WTC11 (cell line): Measurements from ENCODE around the gene HAND1. TPM values are rescaled to one million over a fixed set of nuclear protein-coding genes. Genes with fewer than 3 reads are reported as not detected.

Experiments used
- ATAC-seq: fragments of 200-7000 bp; cut with Tn5 transposase; 2 replicates; pipeline ENCODE4 v1.10.0; 2021; ENCODE audit warnings: mild to moderate bottlenecking, moderate library complexity
- CTCF ChIA-PET: fragments of 300-600 bp; sonication (Branson Sonifier 250); formaldehyde crosslinking; loops from one replicate; lab custom pipeline; 2021; ENCODE audit warnings: antibody characterized with exemption; lab: Charles Lee
- POLR2A ChIA-PET: fragments of 350-600 bp; sonication (Branson Sonifier 250); formaldehyde crosslinking; loops from one replicate; lab custom pipeline; 2021; ENCODE audit warnings: antibody characterized with exemption; lab: Charles Lee
- DNase-seq: peaks from one replicate; pipeline ENCODE4 v3.0.0; 2021; ENCODE audit warnings: low spot score
- H3K27ac Mint-ChIP-seq: 2 replicates; pipeline ENCODE4 v1.8.0; 2021; ENCODE audit warnings: mixed read lengths
- H3K27me3 Mint-ChIP-seq: 2 replicates; pipeline ENCODE4 v1.8.0; 2021; ENCODE audit warnings: low read depth, mild to moderate bottlenecking, moderate library complexity, mixed read lengths
- H3K36me3 Mint-ChIP-seq: 2 replicates; pipeline ENCODE4 v1.8.0; 2021; ENCODE audit warnings: mixed read lengths
- H3K4me1 Mint-ChIP-seq: 2 replicates; pipeline ENCODE4 v1.8.0; 2022; ENCODE audit warnings: mixed read lengths
- H3K4me3 Mint-ChIP-seq: 2 replicates; pipeline ENCODE4 v1.8.0; 2021; ENCODE audit warnings: mild to moderate bottlenecking, moderate library complexity, mixed read lengths
- H3K9me3 Mint-ChIP-seq: 2 replicates; pipeline ENCODE4 v1.8.0; 2021; ENCODE audit warnings: mixed read lengths
- ELF4 ChIP-seq: sonication (generic); formaldehyde crosslinking; IDR thresholded peaks from 2 replicates; pipeline ENCODE4 v1.8.1; 2022; ENCODE audit warnings: low read depth, mild to moderate bottlenecking, moderate library complexity, missing genetic modification reagents
- MXD4 ChIP-seq: fragments of 250-450 bp; sonication (Bioruptor Pico); IDR thresholded peaks from 2 replicates; pipeline ENCODE4 v1.8.0; 2021; ENCODE audit warnings: mild to moderate bottlenecking, moderate library complexity, borderline replicate concordance
- PRRX2 ChIP-seq: fragments of 250-450 bp; sonication (Bioruptor Pico); IDR thresholded peaks from 2 replicates; pipeline ENCODE4 v1.8.0; 2021; ENCODE audit warnings: mild to moderate bottlenecking
- ZNF121 ChIP-seq: sonication (generic); formaldehyde crosslinking; IDR thresholded peaks from 2 replicates; pipeline ENCODE4 v1.8.0; 2023; ENCODE audit warnings: missing genetic modification reagents
- ZNF219 ChIP-seq: sonication (generic); formaldehyde crosslinking; IDR thresholded peaks from 2 replicates; pipeline ENCODE4 v1.8.0; 2023; ENCODE audit warnings: missing genetic modification reagents, mild to moderate bottlenecking, borderline replicate concordance
- total RNA-seq: library from RNA; stranded (reverse); gene quantifications from 3 replicates; pipeline ENCODE4 v1.2.3, GENCODE V29; 2021
- TF ChIP-seq, protein P1 (sequence below): sonication (generic); formaldehyde crosslinking; IDR thresholded peaks from 2 replicates; pipeline ENCODE4 v1.8.1; 2022; ENCODE audit warnings: mild to moderate bottlenecking, missing genetic modification reagents, moderate library complexity, borderline replicate concordance
- TF ChIP-seq, protein P2 (sequence below): sonication (generic); formaldehyde crosslinking; IDR thresholded peaks from 2 replicates; pipeline ENCODE4 v1.8.0; 2023; ENCODE audit warnings: mild to moderate bottlenecking, missing genetic modification reagents
- TF ChIP-seq, protein P3 (sequence below): sonication (generic); formaldehyde crosslinking; IDR thresholded peaks from 2 replicates; pipeline ENCODE4 v1.8.1; 2022; ENCODE audit warnings: low read depth, missing genetic modification reagents, borderline replicate concordance
- TF ChIP-seq, protein P4 (sequence below): fragments of 250-450 bp; sonication (Bioruptor Pico); IDR thresholded peaks from 2 replicates; pipeline ENCODE4 v1.9.0; 2021; ENCODE audit warnings: mild to moderate bottlenecking
- TF ChIP-seq, protein P5 (sequence below): sonication (generic); formaldehyde crosslinking; IDR thresholded peaks from 2 replicates; pipeline ENCODE4 v1.8.0; 2022; ENCODE audit warnings: mild to moderate bottlenecking, missing genetic modification reagents
- TF ChIP-seq, protein P6 (sequence below): fragments of 250-450 bp; sonication (Bioruptor Pico); conservative IDR thresholded peaks from 2 replicates; pipeline ENCODE4 v1.9.0; 2021; ENCODE audit warnings: mild to moderate bottlenecking
- TF ChIP-seq, protein P7 (sequence below): sonication (generic); formaldehyde crosslinking; IDR thresholded peaks from 2 replicates; pipeline ENCODE4 v1.8.0; 2023; ENCODE audit warnings: missing genetic modification reagents

The HAND1 gene
- total RNA-seq, 1 experiment from 2014 or later, result not detected

DNA sequence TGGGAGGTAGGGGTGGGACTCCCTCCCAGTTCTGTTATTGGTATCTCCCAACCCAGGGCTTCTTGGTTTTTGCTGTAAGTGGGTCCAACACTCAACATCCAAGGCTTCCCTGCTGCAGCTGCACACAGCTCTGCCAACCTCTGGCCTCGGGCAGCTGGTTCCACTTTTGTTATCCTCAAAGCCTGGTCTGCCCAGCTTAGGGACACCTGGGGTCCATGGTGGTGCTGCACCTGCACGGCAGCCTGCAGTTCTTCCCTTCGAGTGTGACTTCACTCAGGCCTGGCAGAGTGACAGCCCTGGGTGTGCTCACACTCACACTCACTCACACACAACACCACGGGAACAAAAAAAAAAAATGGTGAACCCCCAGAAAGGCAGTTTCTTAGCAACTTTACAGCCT is 47.6 kb downstream of the HAND1 start:
- no peak overlapping the region for H3K27ac Mint-ChIP-seq
- peaks cover 7% of the 10 kb centered on the region; the same call in 1 of the 2 replicates for H3K36me3 Mint-ChIP-seq
- DNase-seq (no peak), ATAC-seq (no peak)
- CTCF ChIA-PET, result no interaction called here
- TF ChIP-seq PRRX2 (CRISPR knock-in tag), result no peak
- no peak for TF ChIP-seq ZNF219 (CRISPR knock-in tag)
- TF ChIP-seq, protein P1, sequence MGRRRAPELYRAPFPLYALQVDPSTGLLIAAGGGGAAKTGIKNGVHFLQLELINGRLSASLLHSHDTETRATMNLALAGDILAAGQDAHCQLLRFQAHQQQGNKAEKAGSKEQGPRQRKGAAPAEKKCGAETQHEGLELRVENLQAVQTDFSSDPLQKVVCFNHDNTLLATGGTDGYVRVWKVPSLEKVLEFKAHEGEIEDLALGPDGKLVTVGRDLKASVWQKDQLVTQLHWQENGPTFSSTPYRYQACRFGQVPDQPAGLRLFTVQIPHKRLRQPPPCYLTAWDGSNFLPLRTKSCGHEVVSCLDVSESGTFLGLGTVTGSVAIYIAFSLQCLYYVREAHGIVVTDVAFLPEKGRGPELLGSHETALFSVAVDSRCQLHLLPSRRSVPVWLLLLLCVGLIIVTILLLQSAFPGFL, result no peak
- H3K4me3 Mint-ChIP-seq, result no peak overlapping the region
- POLR2A ChIA-PET, result interaction anchor here (0.7 kb wide), 1 partner anchor 164 kb away, joined by 3 read pairs; no protein-coding TSS in a partner anchor
- no peaks in the 10 kb centered on the region for H3K27me3 Mint-ChIP-seq
- peaks cover 7% of the 10 kb centered on the region for H3K9me3 Mint-ChIP-seq
- H3K4me1 Mint-ChIP-seq, result no peaks in the 10 kb centered on the region

DNA sequence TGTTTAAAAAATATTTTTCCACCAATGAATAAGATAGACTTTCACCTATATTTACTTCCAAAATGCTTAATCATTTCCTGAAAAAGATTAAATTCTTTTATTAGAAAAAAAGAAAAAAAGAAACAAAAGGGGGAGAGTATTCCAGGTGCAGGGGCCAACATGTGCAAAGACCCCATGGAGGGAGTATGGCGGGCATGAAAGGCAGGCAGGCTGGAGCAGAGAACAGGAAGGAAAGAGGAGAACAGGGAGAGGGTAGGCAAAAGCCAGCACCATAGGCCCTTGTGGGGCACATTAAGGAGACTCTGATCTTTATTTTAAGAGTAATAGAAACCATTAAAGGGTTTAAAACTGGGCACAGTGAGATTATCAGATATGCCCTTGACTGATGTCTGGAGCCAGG is 48.7 kb downstream of the HAND1 start:
- TF ChIP-seq, protein P2, sequence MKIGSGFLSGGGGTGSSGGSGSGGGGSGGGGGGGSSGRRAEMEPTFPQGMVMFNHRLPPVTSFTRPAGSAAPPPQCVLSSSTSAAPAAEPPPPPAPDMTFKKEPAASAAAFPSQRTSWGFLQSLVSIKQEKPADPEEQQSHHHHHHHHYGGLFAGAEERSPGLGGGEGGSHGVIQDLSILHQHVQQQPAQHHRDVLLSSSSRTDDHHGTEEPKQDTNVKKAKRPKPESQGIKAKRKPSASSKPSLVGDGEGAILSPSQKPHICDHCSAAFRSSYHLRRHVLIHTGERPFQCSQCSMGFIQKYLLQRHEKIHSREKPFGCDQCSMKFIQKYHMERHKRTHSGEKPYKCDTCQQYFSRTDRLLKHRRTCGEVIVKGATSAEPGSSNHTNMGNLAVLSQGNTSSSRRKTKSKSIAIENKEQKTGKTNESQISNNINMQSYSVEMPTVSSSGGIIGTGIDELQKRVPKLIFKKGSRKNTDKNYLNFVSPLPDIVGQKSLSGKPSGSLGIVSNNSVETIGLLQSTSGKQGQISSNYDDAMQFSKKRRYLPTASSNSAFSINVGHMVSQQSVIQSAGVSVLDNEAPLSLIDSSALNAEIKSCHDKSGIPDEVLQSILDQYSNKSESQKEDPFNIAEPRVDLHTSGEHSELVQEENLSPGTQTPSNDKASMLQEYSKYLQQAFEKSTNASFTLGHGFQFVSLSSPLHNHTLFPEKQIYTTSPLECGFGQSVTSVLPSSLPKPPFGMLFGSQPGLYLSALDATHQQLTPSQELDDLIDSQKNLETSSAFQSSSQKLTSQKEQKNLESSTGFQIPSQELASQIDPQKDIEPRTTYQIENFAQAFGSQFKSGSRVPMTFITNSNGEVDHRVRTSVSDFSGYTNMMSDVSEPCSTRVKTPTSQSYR (CRISPR knock-in tag), result no peak
- TF ChIP-seq, protein P3, sequence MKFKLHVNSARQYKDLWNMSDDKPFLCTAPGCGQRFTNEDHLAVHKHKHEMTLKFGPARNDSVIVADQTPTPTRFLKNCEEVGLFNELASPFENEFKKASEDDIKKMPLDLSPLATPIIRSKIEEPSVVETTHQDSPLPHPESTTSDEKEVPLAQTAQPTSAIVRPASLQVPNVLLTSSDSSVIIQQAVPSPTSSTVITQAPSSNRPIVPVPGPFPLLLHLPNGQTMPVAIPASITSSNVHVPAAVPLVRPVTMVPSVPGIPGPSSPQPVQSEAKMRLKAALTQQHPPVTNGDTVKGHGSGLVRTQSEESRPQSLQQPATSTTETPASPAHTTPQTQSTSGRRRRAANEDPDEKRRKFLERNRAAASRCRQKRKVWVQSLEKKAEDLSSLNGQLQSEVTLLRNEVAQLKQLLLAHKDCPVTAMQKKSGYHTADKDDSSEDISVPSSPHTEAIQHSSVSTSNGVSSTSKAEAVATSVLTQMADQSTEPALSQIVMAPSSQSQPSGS (CRISPR knock-in tag), result no peak
- no peak for TF ChIP-seq MXD4 (CRISPR knock-in tag)
- TF ChIP-seq, protein P4, sequence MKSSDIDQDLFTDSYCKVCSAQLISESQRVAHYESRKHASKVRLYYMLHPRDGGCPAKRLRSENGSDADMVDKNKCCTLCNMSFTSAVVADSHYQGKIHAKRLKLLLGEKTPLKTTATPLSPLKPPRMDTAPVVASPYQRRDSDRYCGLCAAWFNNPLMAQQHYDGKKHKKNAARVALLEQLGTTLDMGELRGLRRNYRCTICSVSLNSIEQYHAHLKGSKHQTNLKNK (CRISPR knock-in tag), result no peak
- no peak for TF ChIP-seq ZNF121 (CRISPR knock-in tag)
- TF ChIP-seq, protein P5, sequence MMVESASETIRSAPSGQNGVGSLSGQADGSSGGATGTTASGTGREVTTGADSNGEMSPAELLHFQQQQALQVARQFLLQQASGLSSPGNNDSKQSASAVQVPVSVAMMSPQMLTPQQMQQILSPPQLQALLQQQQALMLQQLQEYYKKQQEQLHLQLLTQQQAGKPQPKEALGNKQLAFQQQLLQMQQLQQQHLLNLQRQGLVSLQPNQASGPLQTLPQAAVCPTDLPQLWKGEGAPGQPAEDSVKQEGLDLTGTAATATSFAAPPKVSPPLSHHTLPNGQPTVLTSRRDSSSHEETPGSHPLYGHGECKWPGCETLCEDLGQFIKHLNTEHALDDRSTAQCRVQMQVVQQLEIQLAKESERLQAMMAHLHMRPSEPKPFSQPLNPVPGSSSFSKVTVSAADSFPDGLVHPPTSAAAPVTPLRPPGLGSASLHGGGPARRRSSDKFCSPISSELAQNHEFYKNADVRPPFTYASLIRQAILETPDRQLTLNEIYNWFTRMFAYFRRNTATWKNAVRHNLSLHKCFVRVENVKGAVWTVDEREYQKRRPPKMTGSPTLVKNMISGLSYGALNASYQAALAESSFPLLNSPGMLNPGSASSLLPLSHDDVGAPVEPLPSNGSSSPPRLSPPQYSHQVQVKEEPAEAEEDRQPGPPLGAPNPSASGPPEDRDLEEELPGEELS, result no peak
- TF ChIP-seq PRRX2 (CRISPR knock-in tag), result no peak
- no peak for TF ChIP-seq ELF4 (CRISPR knock-in tag)
- TF ChIP-seq, protein P6, sequence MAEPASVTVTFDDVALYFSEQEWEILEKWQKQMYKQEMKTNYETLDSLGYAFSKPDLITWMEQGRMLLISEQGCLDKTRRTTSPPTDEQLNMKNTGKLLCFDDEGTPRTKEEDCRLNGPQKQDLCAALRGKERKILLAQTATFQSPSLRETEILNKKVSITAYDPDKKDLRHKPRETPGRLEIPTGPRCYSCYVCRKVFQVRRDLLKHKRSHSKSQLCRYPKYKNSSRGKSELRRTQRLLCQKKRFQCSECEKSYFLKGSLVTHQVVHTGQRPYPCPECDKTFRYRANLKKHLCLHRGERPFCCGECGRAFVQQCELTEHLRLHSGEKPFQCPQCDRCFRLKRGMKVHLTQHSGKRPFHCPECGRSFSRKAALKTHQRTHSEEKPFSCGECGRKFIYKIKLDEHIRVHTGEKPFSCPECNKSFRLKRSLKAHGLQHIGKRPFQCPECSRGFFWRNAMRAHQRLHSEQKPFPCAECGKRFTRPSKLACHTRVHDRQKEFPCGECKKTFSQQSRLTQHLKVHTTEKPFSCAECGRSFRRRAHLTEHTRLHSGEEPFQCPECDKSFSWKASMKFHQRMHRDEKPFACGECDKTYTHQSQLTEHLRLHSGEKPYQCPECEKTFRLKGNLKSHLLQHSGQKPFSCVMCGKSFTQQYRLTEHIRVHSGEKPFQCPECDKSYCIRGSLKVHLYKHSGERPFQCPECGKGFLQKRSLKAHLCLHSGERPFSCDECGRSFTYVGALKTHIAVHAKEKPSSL (CRISPR knock-in tag), result no peak
- TF ChIP-seq, protein P7, sequence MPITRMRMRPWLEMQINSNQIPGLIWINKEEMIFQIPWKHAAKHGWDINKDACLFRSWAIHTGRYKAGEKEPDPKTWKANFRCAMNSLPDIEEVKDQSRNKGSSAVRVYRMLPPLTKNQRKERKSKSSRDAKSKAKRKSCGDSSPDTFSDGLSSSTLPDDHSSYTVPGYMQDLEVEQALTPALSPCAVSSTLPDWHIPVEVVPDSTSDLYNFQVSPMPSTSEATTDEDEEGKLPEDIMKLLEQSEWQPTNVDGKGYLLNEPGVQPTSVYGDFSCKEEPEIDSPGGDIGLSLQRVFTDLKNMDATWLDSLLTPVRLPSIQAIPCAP, result no peak
- H3K4me3 Mint-ChIP-seq, result no peak overlapping the region
- no peak for DNase-seq
- ATAC-seq, result no peak
- peaks cover 7% of the 10 kb centered on the region for H3K9me3 Mint-ChIP-seq
- ChIA-PET POLR2A (no interaction called here), CTCF (interaction anchor here (1.4 kb wide), 1 partner anchor 85 kb away, joined by 3 read pairs; no protein-coding TSS in a partner anchor)
- H3K36me3 Mint-ChIP-seq, result peaks cover 2% of the 10 kb centered on the region; the same call in 1 of the 2 replicates
- no peaks in the 10 kb centered on the region for H3K27me3 Mint-ChIP-seq
- no peak overlapping the region for H3K27ac Mint-ChIP-seq
- H3K4me1 Mint-ChIP-seq, result no peaks in the 10 kb centered on the region
